Chondrocyte (in vitro differentiated cells): ENCODE results near the gene OLIG2. TPM values are rescaled to one million over a fixed set of nuclear protein-coding genes. Genes with fewer than 3 reads are reported as not detected.

Experiments
- DNase-seq: peaks from one replicate; pipeline ENCODE4 v3.0.0; 2021; ENCODE audit warnings: mixed read lengths, low spot score
- H3K27ac Mint-ChIP-seq: one replicate; pipeline ENCODE4 v1.8.0; 2021; ENCODE audit warnings: mild to moderate bottlenecking, moderate library complexity, mixed read lengths; ENCODE audit not compliant: unreplicated experiment
- H3K27me3 Mint-ChIP-seq: 2 replicates; pipeline ENCODE4 v1.8.0; 2021; ENCODE audit warnings: low read depth, mixed read lengths
- H3K36me3 Mint-ChIP-seq: 2 replicates; pipeline ENCODE4 v1.8.0; 2021; ENCODE audit warnings: low read depth, mixed read lengths
- H3K4me1 Mint-ChIP-seq: 2 replicates; pipeline ENCODE4 v1.8.0; 2021; ENCODE audit warnings: low read depth, mild to moderate bottlenecking, mixed read lengths
- H3K4me3 Mint-ChIP-seq: one replicate; pipeline ENCODE4 v1.8.0; 2021; ENCODE audit warnings: mild to moderate bottlenecking, moderate library complexity, mixed read lengths; ENCODE audit not compliant: unreplicated experiment
- H3K9me3 Mint-ChIP-seq: 2 replicates; pipeline ENCODE4 v1.8.0; 2021; ENCODE audit warnings: low read depth, mixed read lengths
- CTCF ChIP-seq: fragments of 200-600 bp; sonication (generic); IDR thresholded peaks from 2 replicates; pipeline ENCODE4 v1.5.0; 2021; ENCODE audit warnings: antibody characterized with exemption, mild to moderate bottlenecking, moderate library complexity
- total RNA-seq: library from RNA; stranded (reverse); gene quantifications from 3 replicates; pipeline ENCODE4 v1.2.1, GENCODE V29; 2021

The OLIG2 gene
- total RNA-seq, 1 donor from 2014 or later = 0.50 TPM

DNA sequence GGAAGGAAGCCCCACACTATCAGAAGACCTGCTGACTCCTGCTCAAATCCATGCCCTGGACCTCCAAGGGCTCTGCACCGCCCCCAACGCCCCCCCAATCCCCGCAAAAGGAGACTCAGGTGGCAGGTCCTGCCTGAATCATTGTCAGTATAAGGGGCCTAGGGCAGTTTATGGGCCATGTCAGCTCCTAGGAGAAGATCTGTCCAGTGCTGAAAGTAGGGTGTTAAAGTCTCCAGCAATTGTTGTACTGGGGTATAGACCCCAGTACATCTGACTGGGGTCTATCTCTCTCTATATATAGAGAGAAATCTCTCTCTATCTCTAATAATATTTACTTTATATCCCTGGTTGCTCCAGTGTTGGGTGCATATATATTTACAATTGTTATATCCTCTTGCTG, 12.1 kb upstream of the OLIG2 start:
- Mint-ChIP-seq H3K4me1 (peaks cover 5% of the 10 kb centered on the region), H3K9me3 (peaks cover 7% of the 10 kb centered on the region), H3K27ac (no peak overlapping the region), H3K4me3 (no peak overlapping the region), H3K27me3 (peaks cover 42% of the 10 kb centered on the region), H3K36me3 (no peaks in the 10 kb centered on the region)
- DNase-seq = no peak
- no peak for TF ChIP-seq CTCF

DNA sequence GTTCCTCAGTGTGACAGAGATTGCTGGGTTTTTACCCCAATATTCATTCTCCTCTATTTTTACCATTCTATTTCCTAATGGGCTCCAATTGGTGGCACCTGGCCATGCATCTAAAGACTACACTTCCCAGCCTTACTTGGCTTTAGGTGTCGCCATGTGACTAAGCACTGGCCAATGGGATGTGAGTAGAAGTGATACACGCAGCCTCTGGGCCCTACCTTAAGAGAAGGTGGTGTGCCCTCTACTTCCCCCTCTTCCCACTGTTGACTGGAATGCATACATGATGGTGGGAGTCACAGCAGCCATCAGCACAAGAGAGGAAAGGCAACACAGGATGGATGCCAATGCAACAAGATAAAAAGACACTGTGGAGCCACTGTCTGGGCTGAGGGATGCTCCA, 11.4 kb upstream of the OLIG2 start:
- Mint-ChIP-seq H3K4me1 (peaks cover 8% of the 10 kb centered on the region), H3K36me3 (no peaks in the 10 kb centered on the region), H3K27me3 (peaks cover 45% of the 10 kb centered on the region), H3K27ac (no peak overlapping the region), H3K4me3 (no peak overlapping the region), H3K9me3 (peaks cover 7% of the 10 kb centered on the region)
- no peak for TF ChIP-seq CTCF
- no peak for DNase-seq

DNA sequence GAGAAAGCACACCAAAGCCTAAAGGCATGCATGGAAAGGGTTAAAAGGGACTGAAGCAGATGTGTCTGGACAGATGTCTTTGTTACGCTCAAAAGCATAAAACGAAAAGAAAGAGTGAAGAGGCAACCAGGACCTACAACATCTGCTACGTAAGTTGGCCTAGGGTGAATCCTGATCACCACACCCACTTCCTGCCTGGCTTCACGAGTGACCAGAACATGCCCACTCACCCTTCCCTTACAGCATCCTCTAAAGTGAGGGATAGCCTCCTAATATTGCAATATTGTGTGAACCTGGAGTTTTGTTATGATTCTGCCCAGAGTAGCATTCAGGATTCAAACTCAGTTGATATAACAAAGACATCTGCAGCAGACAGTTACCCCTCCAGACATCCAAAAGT, 10.6 kb upstream of the OLIG2 start:
- no peak for DNase-seq
- Mint-ChIP-seq H3K4me3 (no peak overlapping the region), H3K27me3 (peaks cover 48% of the 10 kb centered on the region), H3K9me3 (peaks cover 7% of the 10 kb centered on the region), H3K36me3 (no peaks in the 10 kb centered on the region), H3K27ac (no peak overlapping the region), H3K4me1 (peaks cover 9% of the 10 kb centered on the region)
- TF ChIP-seq CTCF = no peak

GRCh38 chr21:33015756-33016155, 10.0 kb upstream of the OLIG2 start:
- peaks cover 13% of the 10 kb centered on the region for H3K4me1 Mint-ChIP-seq
- H3K27me3 Mint-ChIP-seq = peaks cover 50% of the 10 kb centered on the region
- no peaks in the 10 kb centered on the region for H3K36me3 Mint-ChIP-seq
- no peak for DNase-seq
- no peak overlapping the region for H3K4me3 Mint-ChIP-seq
- no peak for TF ChIP-seq CTCF
- no peak overlapping the region for H3K27ac Mint-ChIP-seq
- peaks cover 7% of the 10 kb centered on the region for H3K9me3 Mint-ChIP-seq

GRCh38 chr21:33018707-33019465, 6.8 kb upstream of the OLIG2 start:
- Mint-ChIP-seq H3K27ac (no peak overlapping the region), H3K4me3 (no peak overlapping the region), H3K27me3 (peaks cover 69% of the 10 kb centered on the region), H3K4me1 (peaks cover 8% of the 10 kb centered on the region), H3K9me3 (no peaks in the 10 kb centered on the region), H3K36me3 (no peaks in the 10 kb centered on the region)
- no peak for TF ChIP-seq CTCF
- DNase-seq = no peak
